Suppressor macrophage treated with lipopolysaccharide for 4 hours (primary cell): ENCODE measurements around the gene PTPN14.
"Not testable (repeated sequence)": the region's sequence is repeated elsewhere in the genome, so short reads cannot be mapped to it uniquely, and the experiment has no call there.

Source experiments
- DNase-seq: peaks from one replicate; pipeline ENCODE4 v3.0.0-alpha.2; 2020

Gene PTPN14

DNA sequence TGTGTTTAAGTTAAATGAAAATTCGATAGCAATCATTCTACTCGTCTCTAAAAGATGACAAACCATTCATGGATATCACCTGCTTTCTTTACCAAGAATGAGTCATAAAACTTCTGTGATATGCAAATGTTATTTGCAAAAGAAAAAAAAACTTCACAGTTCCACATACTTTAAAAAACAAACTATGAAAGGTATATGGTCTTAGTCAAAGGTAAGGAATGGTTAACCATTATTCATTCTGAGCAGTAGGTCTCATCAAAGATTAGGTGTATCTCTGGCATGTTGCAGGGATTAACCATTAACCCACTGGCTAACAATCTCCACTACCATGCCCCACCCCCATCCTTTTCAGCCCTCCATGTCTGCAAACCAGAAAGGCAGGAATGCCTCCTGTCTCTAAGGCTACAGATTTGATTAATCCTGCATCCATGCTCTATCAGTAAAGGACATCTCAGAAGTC lies 44.4 kb downstream of the PTPN14 start:
- DNase-seq: no peak

DNA sequence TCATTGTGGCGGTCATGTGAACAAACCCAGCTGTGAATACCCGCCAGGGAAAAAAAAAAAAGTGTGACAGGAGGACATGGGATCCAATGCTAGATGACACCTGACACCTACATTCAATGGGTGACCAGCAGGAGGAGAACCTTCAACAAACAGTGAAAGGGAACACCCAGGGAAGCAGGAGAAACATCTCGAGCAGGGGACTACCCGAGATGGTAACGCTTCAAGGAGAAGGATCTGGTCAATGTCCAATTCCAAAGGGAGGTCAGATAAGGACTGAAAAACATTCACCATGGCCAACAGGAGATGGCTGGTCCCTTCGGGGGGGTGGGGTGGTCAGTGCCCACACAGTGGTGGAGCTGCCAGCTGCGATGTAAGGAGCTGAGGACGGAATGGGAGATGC lies 46.3 kb downstream of the PTPN14 start:
- no peak for DNase-seq

DNA sequence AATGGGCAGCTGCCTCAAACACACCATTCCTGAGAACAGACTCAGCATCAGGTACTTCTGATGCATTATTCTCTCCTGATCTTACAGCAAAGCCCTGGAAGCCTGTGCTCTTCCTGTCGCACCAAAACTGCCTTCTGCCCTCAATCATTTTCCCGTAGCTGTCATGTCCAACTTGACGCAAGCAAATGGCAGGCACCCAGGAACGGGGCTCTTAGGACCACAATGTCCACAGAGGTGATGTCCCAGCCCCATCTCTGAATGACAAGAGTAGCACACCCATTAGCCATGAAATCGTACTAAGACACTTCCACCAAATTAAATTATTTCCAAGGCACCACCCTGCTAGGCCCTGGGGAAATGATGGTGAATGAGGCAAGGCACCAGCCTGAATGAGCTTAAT lies 47.1 kb downstream of the PTPN14 start:
- DNase-seq: no peak

DNA sequence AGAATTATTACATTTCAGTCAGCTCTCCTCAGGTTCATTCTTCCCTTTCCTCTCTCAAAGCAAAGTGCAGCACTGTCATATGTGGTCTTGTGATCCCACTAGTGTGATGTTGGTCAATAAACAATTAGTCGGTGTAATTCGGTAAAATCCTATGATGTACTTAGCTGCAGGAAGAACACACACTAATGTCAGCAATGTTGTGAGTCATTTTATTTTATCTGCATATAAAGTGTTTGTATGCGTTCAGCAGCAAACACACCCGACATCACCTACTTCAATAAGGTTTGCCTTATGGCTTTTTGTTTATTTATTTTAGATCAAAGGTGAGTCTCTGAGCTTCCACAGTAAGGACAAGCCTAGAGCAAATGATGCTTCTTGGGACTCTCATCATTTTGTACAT lies 47.8 kb downstream of the PTPN14 start:
- DNase-seq: no peak

GRCh38 chr1:214500340-214501055 lies 50.9 kb downstream of the PTPN14 start:
- DNase-seq: no peak

GRCh38 chr1:214499732-214500131 lies 51.7 kb downstream of the PTPN14 start:
- no peak for DNase-seq

DNA sequence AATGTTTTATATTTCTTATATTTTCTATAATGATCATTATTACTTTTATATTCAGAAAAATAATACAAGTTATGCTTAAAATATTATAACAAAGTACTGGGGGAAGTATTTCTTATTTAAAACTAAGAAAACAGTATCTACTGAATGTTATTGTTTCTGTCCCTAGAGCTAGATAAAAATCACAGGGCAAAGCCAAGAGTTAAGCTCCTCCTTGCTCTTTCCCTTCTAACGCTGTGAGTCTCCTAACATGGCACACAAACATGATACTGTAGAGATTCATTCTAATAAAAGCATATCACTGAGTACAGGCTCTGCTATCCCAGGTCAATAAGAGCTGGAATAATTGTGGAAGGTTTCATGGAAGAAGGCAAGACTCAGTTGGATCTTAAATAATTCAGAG lies 53.4 kb downstream of the PTPN14 start:
- DNase-seq: no peak

DNA sequence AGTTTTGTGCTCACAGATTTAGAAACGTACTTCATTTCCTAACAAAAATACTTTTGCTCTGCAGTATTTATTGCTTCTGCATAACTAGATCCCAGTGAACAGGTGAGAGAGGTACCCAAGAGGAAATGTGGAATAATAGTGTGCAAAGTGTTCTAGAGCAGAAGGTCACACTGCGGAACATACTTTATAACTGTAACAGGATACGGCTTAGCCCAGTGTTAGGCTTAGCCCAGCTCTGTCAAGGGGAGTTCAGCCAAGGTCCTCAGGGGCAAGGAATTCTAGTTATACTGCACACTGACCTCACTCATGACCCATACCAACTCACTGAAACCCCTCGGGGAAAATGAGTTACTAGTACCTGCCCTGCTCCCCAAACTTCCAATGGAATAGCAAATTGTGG lies 55.3 kb downstream of the PTPN14 start:
- no peak for DNase-seq

DNA sequence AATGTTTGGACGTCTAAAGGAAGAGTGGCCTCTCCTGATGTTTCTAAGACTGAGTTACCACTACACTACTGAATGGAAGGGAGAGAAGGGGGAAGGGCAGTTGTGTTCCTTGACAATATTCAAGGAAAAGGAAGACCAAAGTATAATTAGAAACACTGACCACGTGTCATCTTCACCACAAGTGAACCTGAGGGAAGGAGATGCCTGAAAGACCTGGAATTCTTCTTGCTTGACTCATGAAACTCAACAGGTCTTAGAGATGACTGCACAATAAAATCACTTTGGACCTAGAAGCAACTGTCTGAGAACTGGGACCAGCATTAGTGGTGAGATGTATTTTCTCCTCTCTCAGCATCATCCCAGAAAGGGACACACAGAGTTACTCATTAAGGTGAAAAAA lies 56.7 kb downstream of the PTPN14 start:
- DNase-seq: no peak

GRCh38 chr1:214494179-214494578 lies 57.2 kb downstream of the PTPN14 start:
- DNase-seq: not testable (repeated sequence)

GRCh38 chr1:214493126-214493796 lies 58.1 kb downstream of the PTPN14 start:
- DNase-seq: no peak

- DNase-seq: no peak
Observed at GRCh38 chr1:214492401-214493075, 58.9 kb downstream of the PTPN14 start.

DNA sequence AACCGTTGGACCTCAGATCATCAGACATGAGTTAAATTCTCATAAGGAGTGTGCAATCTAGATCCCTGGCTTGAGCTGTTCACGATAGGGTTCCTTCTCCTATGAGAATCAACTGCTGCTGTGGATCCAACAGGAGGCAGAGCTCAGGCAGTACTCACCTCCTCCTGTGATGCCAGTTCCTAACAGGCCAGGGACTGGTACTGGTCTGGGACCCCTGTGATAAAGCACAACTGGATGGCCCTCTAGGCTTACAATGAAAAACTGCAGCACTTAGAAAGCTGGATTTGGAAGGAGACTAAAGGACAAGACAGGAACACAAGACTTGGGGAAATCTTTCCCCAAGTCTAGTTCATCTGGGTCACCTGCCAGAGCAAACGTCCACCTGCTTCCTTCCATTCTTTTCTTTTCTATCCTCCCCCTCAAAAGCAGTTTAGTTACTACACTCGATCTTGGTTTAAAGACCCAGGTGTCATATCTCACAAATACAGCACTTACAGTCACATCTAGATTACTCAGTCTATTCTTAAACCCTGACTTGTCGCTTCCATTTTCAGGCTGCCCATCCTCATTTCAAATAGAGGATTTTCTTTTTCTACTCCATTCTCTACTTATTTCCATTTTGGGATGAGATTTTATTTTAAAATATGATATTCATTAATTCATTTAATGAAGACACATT lies 59.8 kb downstream of the PTPN14 start:
- DNase-seq: no peak

GRCh38 chr1:214485151-214485550 lies 66.3 kb downstream of the PTPN14 start:
- no peak for DNase-seq

DNA sequence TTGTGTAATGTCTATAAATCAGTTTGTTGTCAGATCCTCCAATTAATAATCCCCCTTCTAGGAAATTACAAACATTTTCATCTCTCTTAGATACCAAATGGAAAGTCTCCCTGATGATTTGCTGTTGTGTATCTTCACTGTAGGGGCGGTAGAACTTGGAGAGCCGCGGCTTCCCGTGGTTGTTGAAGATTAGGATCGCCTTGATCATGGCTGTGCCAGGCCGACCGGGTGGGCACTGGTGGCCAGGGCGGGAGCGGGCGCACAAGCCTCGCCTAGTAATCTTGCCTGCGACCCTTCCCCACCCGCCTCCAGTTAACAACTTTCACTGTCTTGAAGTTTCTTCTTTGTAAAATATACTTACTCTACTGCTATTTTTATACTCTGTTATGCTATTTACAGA lies 68.2 kb downstream of the PTPN14 start:
- DNase-seq: not testable (repeated sequence)

DNA sequence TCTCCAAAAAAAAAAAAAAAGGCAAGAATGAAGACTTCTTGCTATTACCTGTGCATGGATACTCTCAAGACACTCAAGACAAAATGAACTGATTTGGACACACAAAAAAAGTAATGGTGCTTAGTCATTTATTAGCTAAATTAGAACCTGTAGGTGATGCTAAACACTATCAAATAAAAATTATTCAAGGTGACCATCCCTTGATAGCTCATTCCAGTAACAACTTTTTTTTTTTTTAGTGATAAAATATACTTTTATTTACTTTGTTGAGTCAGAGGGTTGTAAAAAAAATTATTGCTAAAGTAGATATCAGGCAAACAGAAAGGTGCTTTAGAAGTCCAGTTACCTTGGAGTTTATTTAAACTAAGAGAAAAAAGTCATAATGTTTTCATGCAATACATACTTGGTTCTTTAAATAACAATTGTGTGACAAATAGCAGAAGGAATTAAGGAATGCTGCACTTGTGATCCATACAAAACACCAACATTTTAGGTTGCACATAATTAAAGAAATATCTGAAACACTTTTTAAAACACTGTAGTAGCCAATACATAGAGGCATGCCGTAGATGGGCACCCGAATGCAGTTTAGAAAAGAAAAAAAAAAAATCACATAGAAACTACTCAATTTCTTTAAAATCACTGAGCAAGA lies 69.3 kb downstream of the PTPN14 start:
- not testable (repeated sequence) for DNase-seq

DNA sequence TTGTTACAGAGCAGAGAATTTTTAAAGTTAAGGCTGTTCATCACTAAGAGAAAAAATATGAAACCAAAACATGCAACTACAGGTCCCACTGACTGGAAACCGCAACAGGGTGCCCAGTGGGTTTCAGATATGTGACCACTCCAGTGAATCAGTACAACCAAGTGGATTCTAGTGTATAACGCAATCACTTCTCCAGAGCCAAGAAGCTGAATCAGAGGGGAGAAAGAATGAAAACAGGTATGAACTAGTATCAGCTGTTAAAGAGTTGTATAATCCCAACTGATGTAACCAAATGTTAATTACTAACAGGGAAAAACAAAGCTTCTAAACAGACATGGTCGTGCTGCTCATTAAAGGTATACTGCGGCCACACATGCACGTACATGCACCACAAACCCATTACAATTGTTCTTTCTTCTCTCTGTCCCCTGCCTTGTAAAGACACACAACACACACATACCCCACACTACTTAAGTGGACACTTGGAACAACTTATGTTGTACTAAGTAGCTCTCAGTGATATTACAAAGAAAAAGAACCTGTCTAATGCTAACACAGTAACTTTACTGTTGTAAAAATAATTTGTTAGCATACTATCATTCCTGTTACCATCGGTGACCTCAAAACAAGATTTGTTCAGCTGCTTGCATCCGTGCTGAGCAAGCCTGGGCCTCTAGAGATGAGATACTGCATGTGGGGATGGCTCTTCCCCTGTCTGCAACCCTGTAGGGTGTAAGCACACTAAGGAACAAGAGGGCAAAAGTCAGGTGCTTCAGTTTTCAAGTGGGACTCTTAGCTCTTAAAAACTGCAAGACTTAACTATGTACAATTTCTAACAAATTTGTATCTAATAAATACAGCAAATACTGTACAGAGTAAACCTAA lies 74.2 kb downstream of the PTPN14 start:
- DNase-seq: no peak

- no peak for DNase-seq
Observed at GRCh38 chr1:214476229-214476985, 75.0 kb downstream of the PTPN14 start.

- no peak for DNase-seq
Observed at GRCh38 chr1:214475746-214476145, 75.7 kb downstream of the PTPN14 start.

- DNase-seq: no peak
Observed at GRCh38 chr1:214475331-214475730, 76.1 kb downstream of the PTPN14 start.

- DNase-seq: no peak
Observed at GRCh38 chr1:214474467-214474866, 76.9 kb downstream of the PTPN14 start.
